NCI-H128 (cell line): Measurements from ENCODE around the gene UNC119B.
"Not testable (repeated sequence)": the region's sequence is repeated elsewhere in the genome, so short reads cannot be mapped to it uniquely, and the experiment has no call there.

Source experiments
- DNase-seq: peaks from one replicate; lab custom pipeline; 2025; ENCODE audit not compliant: unreplicated experiment; lab: John Stamatoyannopoulos, UW

The UNC119B gene

DNA sequence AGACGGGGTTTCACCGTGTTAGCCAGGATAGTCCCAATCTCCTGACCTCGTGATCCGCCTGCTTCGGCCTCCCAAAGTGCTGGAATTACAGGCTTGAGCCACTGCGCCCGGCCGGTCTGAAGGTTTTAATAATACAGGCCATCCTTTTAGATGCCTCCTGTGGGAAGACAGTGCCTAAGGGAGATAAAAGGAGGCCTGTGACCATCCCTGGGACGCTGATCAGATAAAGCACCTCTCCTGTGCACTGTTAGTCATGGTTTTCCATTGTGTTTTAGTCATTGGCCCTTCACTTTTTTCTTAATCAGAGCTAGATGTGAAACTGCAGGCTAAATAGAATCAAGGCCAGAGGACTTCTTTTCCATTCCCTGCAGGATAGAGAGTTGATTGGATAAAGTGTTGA is 7.8 kb downstream of the UNC119B start:
- DNase-seq, result no peak

DNA sequence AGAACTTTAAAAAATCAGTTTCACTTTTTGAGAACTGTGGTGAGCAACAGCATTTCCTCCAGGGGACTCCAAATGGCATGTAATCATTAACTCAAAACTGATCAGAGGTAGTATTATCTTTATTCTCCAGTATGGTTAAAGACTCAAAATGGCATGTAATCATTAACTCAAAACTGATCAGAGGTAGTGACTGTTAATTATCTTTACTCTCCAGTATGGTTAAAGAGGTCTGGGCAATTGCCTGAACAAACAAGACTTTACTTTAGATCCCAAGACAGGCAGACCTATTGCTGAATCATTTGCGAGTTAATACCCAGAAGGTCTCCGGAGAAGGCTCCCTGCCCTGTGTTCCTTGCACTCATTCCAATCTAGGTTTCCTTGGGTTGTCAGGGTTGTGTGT is 8.8 kb downstream of the UNC119B start:
- DNase-seq, result no peak

DNA sequence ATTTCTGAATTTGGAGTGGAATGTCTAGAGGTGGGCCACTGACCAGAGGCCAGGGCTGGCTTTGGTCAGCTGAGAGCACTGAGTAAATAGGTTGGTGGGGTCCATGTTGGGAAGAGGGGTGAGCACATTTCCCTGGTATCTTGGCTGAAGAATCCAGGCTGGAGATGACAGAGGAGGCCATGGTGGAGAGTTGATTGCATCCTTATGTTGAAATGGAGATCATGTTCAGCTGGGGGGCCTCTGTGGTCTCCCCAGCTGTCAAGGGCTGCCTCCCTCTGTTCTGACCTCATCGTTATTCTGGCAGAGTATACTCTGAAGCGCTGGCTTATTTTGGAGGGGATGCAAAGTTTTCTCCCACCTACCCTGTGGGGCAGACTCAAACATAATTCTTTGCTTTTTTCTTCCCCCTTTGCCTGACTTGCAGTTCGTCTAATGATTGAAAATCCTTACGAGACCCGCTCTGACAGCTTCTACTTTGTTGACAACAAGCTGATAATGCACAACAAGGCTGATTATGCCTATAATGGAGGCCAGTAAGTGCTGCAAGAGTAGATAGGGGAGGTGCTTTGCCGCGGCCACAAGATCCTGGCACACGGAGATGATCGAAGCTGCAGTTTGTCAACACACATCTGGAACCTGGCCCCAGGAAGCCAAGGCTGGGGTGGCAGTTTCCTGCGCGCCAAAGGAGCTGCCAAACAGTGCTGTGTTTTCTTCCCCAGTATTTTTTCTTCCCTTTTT is 9.4 kb downstream of the UNC119B start:
- no peak for DNase-seq

DNA sequence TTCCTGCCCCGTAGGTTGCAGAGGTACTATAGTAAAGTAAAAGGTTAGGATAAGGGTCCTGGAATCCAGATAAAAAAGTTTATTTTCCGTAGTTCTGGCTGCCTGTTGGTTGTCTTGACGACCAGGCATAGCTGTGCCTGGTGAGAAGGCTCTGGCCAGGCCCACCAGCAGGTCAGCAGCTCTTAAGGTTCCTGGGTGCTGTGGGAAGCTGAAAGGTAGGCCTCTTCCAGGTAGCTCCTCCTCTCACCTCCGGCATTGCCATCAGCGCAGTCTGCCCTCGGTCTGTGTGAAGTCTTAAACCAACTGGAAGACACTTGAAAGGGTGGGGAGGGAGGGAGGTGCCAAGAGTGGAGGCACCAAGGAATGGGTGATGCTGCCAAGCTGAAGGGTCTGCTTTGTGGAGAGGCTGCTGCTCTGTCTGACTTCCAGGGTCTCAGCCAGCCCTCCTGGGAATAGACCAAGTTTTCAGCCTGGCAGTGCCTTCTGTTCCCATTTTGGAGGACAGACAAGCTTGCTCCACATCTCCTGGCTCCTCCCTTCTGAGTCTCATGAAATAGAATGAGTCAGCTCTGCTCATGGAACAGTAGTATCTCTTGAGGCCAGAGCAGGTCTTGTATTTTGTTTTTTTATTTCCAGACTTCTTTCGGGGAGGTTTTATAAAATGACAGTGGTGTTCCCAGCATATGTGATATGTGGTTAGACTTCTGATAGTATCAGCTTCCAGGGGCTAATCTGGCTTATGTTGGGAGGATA is 10.2 kb downstream of the UNC119B start:
- DNase-seq, result no peak

DNA sequence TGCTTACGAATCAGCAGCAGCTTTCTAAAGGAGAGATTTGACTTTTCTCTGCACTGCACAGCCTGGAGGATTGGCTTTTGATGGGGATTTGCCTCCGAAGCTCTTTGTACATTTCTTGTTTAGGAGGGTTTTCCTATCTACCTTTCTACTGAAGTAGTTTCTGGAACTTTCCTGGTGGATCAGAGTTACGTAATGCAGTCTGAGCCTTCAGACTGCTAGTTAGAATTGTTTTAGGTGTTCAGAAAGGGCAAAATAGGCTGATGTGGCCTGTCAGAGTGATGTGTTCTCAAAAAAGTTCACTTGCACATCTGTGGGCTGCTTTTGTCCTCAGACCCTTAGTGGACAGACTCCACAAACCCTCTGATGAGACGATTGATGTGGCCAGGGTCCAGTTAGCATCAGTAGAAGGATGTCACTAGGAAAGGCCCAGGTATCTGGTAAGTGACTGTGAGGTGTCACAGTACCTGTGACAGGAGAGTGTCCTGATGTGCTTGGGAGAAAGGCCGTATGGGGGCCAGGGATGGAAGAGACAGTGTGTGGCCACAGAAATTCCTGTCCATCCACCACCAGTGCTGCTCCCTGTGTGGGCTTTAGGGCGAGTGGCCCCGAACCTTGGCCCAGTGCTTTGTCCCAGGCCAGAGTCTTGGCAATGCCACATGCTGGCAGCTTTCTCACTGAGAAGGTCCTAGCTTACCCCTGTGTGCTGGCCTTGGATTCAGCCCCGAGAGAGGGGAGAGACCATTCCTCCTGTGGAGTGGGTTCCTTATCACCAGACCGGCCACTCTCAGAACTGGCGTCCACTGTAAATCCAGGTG is 10.9 kb downstream of the UNC119B start:
- DNase-seq, result no peak

DNA sequence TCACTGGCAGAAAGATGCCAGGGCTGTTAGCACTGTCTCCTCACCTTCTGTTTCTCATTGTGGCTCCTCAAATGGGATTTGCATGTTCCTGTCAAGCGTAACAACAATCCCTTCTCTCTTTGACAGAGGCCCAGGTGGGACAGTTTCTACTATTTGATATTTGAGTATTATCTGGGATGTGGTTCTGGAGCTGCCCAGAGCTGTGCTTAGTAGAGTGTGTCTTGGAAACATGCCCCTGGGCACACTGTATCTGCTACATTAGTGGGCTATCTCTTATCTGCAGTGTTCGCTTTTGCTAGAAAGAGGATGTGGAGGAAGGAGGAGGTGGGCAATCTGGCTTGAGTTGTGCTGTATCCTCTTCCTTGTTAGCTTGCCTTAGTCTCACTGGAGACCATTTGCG is 11.6 kb downstream of the UNC119B start:
- DNase-seq, result no peak

DNA sequence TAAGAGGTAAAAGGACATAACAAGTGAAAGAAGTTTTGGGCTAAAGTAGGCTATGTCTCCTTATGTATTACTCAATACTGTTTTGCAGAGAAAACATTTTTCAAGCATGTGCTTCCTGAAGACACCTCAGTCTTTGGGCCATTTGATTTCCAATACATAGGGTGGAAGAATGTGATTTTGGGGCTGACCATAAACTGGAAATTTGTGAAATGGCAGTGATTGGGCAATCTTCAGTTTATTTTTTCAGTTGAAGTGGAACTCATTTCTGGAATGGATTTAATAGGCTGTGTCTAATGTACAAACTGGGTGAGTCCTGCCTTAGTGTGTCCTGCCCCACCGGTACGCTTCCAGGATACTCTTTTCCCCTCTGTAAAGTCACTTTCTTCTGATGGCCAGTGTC is 12.5 kb downstream of the UNC119B start:
- no peak for DNase-seq

DNA sequence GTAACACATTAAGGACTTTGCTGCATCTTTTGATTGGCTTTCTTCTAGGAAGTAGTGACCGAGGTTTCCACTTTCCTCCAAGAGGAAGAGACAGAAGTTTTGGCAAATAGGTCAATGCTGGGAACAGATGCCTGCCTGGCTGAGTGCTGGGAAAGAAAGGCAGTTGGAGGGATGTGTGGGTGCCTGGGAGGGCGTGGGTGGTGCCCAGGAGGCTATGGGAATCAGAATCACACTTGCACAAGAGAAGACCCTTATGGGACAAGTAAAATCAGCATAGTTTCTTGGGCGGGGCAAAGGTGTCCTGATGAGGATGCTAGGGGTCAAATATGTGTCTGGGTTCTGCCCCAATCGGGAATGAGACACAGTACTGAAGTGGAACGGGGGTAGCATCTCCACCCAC is 14.5 kb downstream of the UNC119B start:
- no peak for DNase-seq

DNA sequence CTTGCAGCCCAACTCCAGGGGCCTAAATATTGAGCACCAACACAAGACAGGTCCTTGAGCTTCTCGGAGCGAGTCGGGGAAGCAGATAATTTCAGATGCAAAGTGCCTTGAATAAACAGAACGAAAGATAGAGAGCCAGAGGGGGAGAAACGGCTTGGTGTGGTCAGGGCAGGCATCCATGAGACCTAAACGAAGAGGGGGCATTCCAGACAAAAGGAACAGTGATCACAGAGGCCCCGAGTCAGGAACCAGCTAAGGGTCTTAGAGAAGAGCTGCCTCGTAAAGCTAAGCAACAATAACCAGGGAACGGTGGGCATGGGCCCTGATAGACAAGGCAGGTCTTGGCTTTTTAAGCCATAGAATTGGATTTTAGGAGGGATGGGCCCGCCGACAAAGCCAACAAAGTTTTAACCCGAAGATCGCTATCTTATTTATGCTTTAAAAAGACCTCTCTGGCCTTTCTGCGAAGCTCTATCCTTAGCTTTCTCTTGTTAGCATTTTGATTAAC is 14.9 kb downstream of the UNC119B start:
- DNase-seq, result no peak

DNA sequence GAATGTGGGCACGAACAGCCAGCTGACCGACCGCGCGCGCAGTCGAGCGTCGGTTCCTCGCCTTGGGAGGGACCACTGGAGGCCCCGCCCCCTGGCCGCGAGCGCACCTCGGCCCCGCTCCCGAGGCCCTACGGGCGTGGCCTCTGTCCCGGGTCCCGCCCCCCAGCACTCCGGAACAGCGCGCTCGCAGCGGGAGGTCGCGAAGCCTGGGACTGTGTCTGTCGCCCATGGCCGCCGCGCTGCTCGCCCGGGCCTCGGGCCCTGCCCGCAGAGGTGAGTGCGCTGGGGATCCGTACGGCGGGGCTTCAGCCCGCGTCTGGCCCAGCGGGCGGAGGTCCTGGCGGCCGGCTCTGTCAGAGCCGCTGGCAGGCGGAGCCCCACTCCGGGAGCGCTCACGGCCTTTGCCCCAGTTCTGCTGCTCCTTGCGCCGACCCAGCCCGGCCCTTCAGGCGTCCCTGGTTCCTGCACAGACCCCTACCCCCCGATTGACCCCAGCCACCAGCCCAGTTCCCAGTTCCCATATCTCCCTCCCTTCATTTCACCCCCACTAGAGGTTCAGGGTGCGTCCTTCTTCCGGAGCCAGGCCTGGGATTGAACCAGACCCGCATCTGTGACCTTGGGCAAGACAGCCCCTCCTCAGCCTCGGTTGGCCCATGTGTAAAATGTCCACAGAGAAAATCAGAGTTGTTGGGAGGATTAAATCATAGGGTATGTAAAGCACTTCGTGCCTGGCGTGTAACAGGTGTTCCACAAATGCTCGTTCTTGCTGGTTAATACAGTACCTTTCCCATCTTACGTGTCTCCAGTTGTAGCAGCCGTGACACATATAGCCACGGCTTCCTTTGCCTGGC is 15.6 kb downstream of the UNC119B start, which contains the start of gene ACADS:
TSS of gene ACADS (plus strand) at position 168 of the 851 bp plus-strand sequence. CDS start at position 228, 60 bp downstream.
- peak; percentile 75 for DNase-seq

DNA sequence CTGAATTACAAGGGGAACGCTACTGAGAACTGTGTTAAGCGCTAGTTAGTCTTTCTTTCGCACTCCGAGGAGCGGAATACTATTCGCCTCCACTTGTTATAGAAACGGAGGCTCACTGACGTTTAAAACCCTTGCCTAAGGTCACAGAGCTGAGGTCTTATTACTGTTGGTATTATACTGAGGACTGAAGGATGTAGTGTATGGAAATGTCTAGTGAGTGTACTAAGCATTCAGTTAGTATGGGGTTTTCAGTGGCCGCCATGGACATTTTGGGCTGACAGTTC is 16.2 kb downstream of the UNC119B start:
- DNase-seq, result no peak

DNA sequence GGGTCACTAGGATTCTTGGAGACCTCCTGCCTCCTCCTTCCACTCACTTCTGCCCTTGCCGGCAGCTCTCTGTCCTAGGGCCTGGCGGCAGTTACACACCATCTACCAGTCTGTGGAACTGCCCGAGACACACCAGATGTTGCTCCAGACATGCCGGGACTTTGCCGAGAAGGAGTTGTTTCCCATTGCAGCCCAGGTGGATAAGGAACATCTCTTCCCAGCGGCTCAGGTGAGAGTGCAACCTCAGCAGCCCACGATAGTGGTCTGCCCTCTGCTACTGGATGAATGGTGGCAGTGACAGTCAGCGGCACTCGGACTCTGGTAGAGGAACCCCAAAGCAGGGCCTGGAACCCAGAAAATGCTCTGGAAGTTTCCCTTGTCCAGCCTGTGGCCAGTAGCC is 16.7 kb downstream of the UNC119B start:
- DNase-seq, result no peak

DNA sequence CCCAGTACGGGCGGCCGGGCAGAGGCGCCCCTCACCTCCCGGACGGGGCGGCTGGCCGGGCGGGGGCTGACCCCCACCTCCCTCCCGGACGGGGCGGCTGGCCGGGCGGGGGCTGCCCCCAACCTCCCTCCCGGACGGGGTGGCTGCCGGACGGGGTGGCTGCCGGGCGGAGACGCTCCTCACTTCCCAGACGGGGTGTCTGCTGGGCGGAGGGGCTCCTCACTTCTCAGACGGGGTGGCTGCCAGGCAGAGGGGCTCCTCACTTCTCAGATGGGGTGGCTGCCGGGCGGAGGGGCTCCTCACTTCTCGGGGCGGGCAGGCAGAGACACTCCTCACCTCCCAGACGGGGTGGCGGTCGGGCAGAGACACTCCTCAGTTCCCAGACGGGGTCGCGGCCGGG is 21.9 kb downstream of the UNC119B start:
- DNase-seq, result not testable (repeated sequence)

DNA sequence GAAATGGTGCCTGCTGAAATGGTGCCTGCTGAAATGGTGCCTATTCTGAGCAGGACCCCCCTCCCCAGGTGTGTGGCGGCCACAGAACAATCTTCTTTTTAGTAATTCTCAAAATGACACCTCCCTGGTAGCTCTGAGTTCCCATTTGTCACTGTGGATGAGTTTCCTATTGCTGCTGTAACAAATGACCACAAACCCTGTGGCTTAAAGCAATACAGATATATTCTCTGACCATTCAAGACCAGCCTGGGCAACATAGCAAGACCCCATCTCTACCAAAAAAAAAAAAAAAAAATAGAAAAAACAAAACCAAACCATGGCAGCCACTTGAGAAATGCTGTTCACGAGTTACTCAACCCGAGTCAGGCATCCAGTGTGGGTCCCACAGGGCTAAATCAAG is 23.3 kb downstream of the UNC119B start:
- no peak for DNase-seq

DNA sequence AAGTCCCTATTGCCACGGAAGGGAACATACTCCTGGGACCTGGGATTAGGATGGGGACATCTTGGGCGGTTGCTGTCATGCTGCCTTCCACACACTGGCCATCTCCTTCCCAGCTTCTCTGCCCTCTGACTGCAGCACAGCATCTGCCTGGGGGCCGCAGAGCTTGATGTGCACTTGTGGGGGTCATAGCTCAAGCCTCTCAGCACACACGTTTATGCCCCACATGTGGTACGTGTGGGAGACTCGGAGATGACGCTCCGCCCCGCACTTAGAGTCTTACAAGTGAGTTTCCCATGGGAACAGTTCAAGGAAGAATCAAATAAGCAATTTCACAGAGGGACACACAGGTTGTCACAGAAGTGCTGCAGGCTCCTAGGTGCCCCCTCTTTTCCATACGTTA is 24.0 kb downstream of the UNC119B start:
- DNase-seq, result no peak

DNA sequence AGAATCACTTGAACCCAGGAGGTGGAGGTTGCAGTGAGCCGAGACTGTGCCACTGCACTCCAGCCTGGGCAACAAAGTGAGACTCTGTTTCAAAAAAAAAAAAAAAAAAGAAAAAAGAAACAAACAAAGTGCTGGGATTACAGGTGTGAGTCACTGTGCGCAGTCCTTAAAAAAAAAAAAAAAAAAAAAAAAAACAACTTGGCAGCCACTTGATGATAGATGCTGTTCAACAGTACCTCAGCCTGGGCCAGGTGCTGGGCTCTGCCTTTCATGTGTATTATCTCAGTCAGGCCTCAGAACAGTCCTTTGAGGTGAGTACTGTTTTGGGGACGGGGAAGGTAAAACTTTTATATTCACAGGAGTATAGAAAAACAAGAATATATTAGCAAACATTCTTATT is 24.9 kb downstream of the UNC119B start:
- no peak for DNase-seq

DNA sequence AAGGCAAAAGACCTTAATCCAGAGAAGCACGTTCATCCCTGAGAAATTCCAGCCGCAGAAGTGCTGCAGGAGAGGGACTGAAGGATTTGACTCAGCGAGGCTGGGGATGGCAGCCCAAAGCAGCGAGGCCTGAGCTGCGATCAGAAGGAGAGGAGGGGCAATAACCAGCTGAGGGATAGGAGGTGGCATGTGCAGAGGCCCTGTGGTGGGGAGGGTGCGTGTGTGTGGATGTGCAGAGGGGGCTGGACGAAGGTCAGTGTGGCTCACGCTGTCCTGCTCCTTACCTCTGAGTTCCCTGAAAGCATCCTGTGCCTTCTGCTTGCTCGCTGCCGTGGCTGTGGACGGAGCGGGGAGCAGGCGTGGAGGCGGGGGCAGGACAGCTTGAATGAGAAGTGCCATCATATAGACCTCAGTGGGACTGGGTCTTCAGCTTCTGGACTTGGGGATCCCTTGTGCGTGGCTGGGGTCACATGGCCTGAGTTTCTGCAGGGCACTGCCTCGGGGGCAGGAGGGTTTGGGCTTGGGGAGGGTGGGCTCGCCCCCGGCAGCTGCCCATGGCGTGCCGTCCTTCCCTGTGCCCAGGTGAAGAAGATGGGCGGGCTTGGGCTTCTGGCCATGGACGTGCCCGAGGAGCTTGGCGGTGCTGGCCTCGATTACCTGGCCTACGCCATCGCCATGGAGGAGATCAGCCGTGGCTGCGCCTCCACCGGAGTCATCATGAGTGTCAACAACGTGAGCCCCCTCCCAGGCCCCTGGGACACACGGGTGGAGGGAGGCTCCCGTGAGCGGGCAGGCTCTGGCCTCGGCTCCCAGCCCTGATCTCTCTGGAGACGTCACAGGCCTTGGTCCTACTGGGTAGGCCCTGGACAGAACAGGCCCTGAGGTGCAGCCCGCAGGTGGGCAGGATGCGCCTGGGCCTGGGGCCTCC is 26.4 kb downstream of the UNC119B start:
- DNase-seq, result no peak

DNA sequence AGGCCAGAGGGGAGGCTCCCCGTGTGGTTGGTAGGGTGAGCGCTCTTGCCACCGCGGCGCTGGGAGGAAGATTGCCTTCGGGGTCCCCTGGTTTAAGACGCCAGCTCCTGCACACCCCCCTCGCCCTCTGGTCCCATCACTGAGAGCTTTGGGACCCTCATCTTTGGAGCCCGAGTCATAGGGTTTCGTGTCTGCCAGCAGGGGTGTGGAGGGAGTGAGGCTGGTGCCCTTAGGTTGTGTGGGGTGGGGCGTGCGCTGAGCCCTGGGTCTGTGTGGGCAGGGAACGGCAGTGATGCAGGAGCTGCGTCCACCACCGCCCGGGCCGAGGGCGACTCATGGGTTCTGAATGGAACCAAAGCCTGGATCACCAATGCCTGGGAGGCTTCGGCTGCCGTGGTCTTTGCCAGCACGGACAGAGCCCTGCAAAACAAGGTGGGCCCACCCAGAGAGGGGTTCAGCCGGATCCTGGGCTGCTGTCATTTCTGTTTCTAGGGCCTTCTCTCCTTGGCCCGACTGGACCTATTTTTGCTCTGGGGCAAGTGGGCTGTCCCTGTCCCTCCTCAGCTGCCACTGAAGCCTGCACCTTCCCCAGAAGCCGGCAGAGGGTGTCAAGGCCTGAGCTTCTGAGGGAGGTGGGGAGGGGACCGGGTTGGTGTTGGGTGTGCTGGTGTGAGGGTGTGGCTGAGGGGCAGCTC is 27.4 kb downstream of the UNC119B start:
- no peak for DNase-seq
